Hepatocyte (in vitro differentiated cells): ENCODE measurements around the gene CRKL.

Experiments
- CTCF ChIP-seq: fragments of 200-600 bp; sonication (generic); IDR thresholded peaks from 2 replicates; pipeline ENCODE4 v1.5.1; 2016; ENCODE audit warnings: antibody characterized with exemption, mild to moderate bottlenecking; ENCODE audit not compliant: poor library complexity
- EZH2 ChIP-seq: fragments of 200-600 bp; sonication (generic); IDR thresholded peaks from 2 replicates; pipeline ENCODE4 v1.6.1; 2016; ENCODE audit warnings: antibody characterized with exemption, mild to moderate bottlenecking, borderline replicate concordance
- EZH2phosphoT487 ChIP-seq: fragments of 200-600 bp; sonication (generic); IDR thresholded peaks from one replicate; pipeline ENCODE4 v1.6.1; 2018; ENCODE audit warnings: antibody characterized with exemption, mild to moderate bottlenecking, low read depth, moderate library complexity; ENCODE audit not compliant: unreplicated experiment, severe bottlenecking

GRCh38 chr22:20994902-20995241 lies 77.7 kb downstream of the CRKL start:
- TF ChIP-seq CTCF: no peak
- TF ChIP-seq EZH2: no peak
- TF ChIP-seq EZH2phosphoT487: no peak
